ENCODE measurements around the gene ARHGAP45.
A peak's percentile ranks its signal among the peaks of the same experiment; 100 is the strongest.

DNA sequence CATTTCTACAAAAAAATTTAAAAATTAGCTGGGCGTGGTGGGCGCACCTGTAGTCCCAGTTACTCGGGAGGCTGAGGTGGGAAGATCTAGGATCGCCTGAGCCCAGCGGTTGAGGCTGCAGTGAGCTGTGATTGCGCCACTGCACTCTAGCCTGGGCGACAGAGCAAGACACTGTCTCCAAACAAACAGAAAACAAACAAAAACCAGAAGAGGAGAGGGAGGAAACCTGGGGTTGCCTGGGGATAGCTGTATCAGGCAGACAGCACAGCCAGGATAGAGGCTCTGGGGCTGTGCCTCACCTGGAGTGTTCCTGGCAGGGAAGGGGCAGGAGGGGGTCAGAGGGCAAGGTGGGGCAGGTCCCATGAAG is 30.8 kb downstream of the ARHGAP45 start:
- no peak for TF ChIP-seq CTCF (IDR thresholded peaks at IDR 0.05; ENCODE audit: low read depth, low read length, missing input control)
- TF ChIP-seq SP1 (IDR thresholded peaks at IDR 0.05), result peak; percentile 81
